Measurements from ENCODE around the gene NDRG3.

DNA sequence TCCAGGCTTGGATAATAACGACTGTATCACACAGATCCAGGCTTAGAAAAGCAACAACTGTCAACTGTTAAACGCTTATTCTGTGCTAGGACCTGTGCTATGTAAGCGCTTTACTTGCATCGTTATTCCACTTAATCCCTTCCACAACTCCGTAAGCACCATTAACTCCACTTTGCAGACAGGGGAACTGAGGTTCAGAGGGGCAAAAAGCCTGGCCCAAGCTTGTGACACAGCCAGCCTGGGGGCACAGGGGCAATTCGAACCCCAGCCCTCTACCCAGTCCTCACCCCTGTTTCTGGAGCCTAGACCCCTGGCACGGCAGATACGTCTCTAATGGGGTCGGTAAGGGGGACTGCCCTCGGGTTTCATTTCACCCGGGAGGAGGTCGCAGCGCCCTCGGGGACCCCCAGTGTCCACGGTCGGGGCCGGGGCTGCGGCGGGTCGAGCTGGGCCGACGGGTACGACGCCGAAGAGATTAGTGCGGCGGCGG is 27.3 kb upstream of the NDRG3 start:
- TF ChIP-seq CTCF (IDR thresholded peaks at IDR 0.05; ENCODE audit: low read length) (no peak), EZH2phosphoT487 (IDR thresholded peaks at IDR 0.05; ENCODE audit: low read length) (no peak)
